GM12891 (cell line): ENCODE measurements around the gene ART1.

ENCODE experiments used
- POLR2A ChIP-seq: IDR thresholded peaks from 2 replicates; pipeline ENCODE4 v1.6.1; 2011; ENCODE audit warnings: low read depth, low read length, control low read depth
- POLR2AphosphoS5 ChIP-seq: IDR thresholded peaks from 2 replicates; pipeline ENCODE4 v1.6.1; 2011; ENCODE audit warnings: low read depth, low read length, control low read depth
- TAF1 ChIP-seq: IDR thresholded peaks from 2 replicates; pipeline ENCODE4 v1.6.1; 2011; ENCODE audit warnings: low read depth, low read length, control low read depth

DNA sequence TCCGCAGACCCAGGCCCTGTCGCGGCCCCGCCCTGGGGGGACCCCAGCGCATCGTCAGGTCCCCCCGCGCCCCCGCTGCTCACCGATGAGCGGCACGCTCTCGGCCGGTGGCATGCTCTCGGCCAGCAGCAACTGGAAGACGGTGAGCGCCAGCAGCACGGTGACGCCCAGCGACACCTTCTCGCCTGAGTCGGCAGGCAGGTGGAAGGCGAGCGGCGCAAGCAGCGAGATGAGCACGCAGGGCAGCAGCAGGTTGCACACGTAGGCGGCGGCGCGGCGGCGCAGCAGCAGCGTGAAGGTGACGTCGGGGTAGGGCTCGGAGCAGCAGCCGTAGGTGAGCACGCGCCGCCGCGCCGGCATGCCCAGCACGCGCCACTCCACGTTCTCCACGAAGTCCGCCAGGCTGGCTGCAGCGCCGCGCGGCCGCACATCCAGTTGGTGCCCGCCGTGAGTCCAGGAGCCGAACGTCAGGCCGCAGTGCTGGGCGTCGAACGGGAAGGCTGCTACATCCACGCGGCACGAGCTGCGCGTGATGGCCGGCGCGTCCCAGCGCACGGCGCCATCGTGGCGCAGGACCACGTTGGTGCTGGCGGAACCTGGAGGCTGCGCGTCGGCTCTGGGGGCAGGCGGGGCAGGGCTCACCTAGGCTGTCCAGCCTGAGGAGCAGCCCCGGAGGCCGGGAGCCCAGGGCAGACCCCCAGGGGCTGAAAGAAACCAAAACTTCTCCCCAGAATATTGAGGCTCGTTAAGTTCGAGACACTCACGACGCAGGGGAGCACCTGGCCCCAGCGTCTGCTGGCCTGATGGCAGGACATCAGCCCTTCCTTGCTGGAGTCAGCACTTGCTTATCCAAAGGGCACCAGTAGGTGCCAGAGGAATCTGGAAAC lies 22.5 kb downstream of the ART1 start:
- no peak for TF ChIP-seq POLR2A
- TF ChIP-seq TAF1 = no peak
- TF ChIP-seq POLR2AphosphoS5 = no peak
